Ascending aorta (tissue), 2 donors: ENCODE data around the gene PRPF40B. TPM values are rescaled to one million over a fixed set of nuclear protein-coding genes. Genes with fewer than 3 reads are reported as not detected.

Experiments
- DNase-seq, 2 donors: peaks; one replicate each; pipeline ENCODE4 v3.0.0-alpha.2; 2019; ENCODE audit warnings: low spot score in 2 of 2
- H3K27ac ChIP-seq, 2 donors: fragments of 200-600 bp; sonication (generic); one replicate each; pipeline ENCODE4 v1.5.1; 2016 to 2017; ENCODE audit warnings: mild to moderate bottlenecking in 1 of 2
- H3K27me3 ChIP-seq: fragments of 200-600 bp; sonication (generic); one replicate; pipeline ENCODE4 v1.5.1; 2017
- H3K36me3 ChIP-seq, 2 donors: fragments of 200-600 bp; sonication (generic); one replicate each; pipeline ENCODE4 v1.5.1; 2016
- H3K4me1 ChIP-seq, 2 donors: fragments of 200-600 bp; sonication (generic); one replicate each; pipeline ENCODE4 v1.5.1; 2016 to 2017; ENCODE audit warnings: mild to moderate bottlenecking in 1 of 2
- H3K4me3 ChIP-seq, 2 donors: fragments of 200-600 bp; sonication (generic); one replicate each; pipeline ENCODE4 v1.5.1; 2016 to 2017; ENCODE audit warnings: mild to moderate bottlenecking in 1 of 2
- H3K9me3 ChIP-seq, 2 donors: fragments of 200-600 bp; sonication (generic); one replicate each; pipeline ENCODE4 v1.5.1; 2016
- CTCF ChIP-seq, 3 experiments: fragments of 200-600 bp in 2 of 3; fragments of 450-650 bp in 1 of 3; sonication (generic) in 2 of 3; IDR thresholded peaks; one replicate each; pipeline ENCODE4 v1.5.1; 2016 to 2019; ENCODE audit warnings: antibody characterized with exemption in 3 of 3, mild to moderate bottlenecking in 1 of 3, moderate library complexity in 1 of 3
- intact Hi-C: fragments of 100-400 bp; cut with DNase I; formaldehyde crosslinking; loops from one replicate; pipeline ENCODE4 v1.15.1; 2023
- total RNA-seq: library from RNA; depleted of rRNA; stranded (reverse); fragments of >200 nt; gene quantifications from one replicate; pipeline ENCODE4 v1.1.0, GENCODE V29; 2016

Gene PRPF40B
- total RNA-seq, 1 donor from 2014 or later: 9.5 TPM

DNA sequence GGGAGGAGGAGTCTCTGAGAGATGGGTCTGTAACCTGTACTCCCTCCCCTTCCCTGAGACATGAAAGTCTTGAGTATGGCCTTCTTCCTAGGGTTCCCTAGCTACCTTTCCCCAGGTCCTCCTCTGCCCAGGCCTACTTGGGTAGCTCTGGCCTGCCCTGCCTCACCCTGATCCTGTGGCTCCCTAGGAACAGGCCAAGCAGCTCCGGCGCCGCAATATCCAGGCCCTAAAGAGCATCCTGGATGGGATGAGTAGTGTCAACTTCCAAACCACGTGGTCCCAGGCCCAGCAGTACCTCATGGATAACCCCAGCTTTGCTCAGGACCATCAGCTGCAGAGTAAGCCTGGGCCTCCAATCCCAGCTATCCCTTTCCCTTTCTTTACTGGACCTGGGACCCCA is 12.3 kb downstream of the PRPF40B start:
- H3K27me3 ChIP-seq: no peaks in the 10 kb centered on the region
- TF ChIP-seq CTCF (IDR thresholded peaks at IDR 0.05): no peak
- no peak for DNase-seq
- H3K4me3 ChIP-seq: no peak overlapping the region
- H3K36me3 ChIP-seq: peaks cover 22 to 69% of the 10 kb centered on the region in 2 donors
- H3K9me3 ChIP-seq: no peaks in the 10 kb centered on the region
- intact Hi-C loops: no loop called here
- H3K27ac ChIP-seq: no peak overlapping the region
- no peaks in the 10 kb centered on the region for H3K4me1 ChIP-seq

- H3K36me3 ChIP-seq: peaks cover 23 to 70% of the 10 kb centered on the region in 2 donors
- no peak overlapping the region for H3K4me3 ChIP-seq
- DNase-seq: no peak
- no peak overlapping the region for H3K27ac ChIP-seq
- no peaks in the 10 kb centered on the region for H3K27me3 ChIP-seq
- H3K4me1 ChIP-seq: no peaks in the 10 kb centered on the region
- no peaks in the 10 kb centered on the region for H3K9me3 ChIP-seq
- no peak for TF ChIP-seq CTCF (IDR thresholded peaks at IDR 0.05)
- intact Hi-C loops: no loop called here
These were observed 13.2 kb downstream of the PRPF40B start for GRCh38 chr12:49636574-49636973.

- Histone ChIP-seq H3K9me3 (no peaks in the 10 kb centered on the region), H3K36me3 (peaks cover 23 to 70% of the 10 kb centered on the region in 2 donors), H3K4me1 (no peaks in the 10 kb centered on the region), H3K27ac (no peak overlapping the region), H3K4me3 (no peak overlapping the region), H3K27me3 (no peaks in the 10 kb centered on the region)
- DNase-seq: peak in 1 of 2 donors; percentile 75
- intact Hi-C loops: no loop called here
- TF ChIP-seq CTCF (IDR thresholded peaks at IDR 0.05): peak; percentile 50 to 65 (median 63)
These were observed 13.8 kb downstream of the PRPF40B start for GRCh38 chr12:49636979-49637755.

GRCh38 chr12:49641748-49642369 is 18.5 kb downstream of the PRPF40B start:
- Histone ChIP-seq H3K4me3 (no peak overlapping the region), H3K27me3 (no peaks in the 10 kb centered on the region), H3K36me3 (peaks cover 37 to 81% of the 10 kb centered on the region in 2 donors), H3K9me3 (no peaks in the 10 kb centered on the region), H3K27ac (no peak overlapping the region), H3K4me1 (peaks cover 0 to under 1% of the 10 kb centered on the region in 2 donors)
- TF ChIP-seq CTCF (IDR thresholded peaks at IDR 0.05): no peak
- no peak for DNase-seq
- intact Hi-C loops: loop anchor here (10.0 kb wide), 1 partner anchor 203 kb away; the partner anchor contains the start of gene BCDIN3D

GRCh38 chr12:49642370-49642802 is 19.0 kb downstream of the PRPF40B start:
- intact Hi-C loops: loop anchor here (10.0 kb wide), 1 partner anchor 202 kb away; the partner anchor contains the start of gene BCDIN3D
- Histone ChIP-seq H3K4me3 (no peak overlapping the region), H3K9me3 (no peaks in the 10 kb centered on the region), H3K27ac (no peak overlapping the region), H3K27me3 (no peaks in the 10 kb centered on the region), H3K36me3 (peaks cover 40 to 81% of the 10 kb centered on the region in 2 donors), H3K4me1 (peaks cover 0 to 6% of the 10 kb centered on the region in 2 donors)
- DNase-seq: no peak
- TF ChIP-seq CTCF (IDR thresholded peaks at IDR 0.05): no peak
